Measurements from ENCODE around the gene DHCR24. TPM values are rescaled to one million over a fixed set of nuclear protein-coding genes. Genes with fewer than 3 reads are reported as not detected.

Gene DHCR24
- total RNA-seq, 1 donor: 151 TPM

- Histone ChIP-seq H3K4me1 (ENCODE audit: insufficient read depth, low read length) (peaks cover 39% of the 10 kb centered on the region), H4K20me1 (ENCODE audit: insufficient read depth, low read length) (no peaks in the 10 kb centered on the region), H3K4me2 (ENCODE audit: insufficient read depth, low read length) (peak overlapping the region; percentile 10), H3K9me3 (ENCODE audit: low read depth, low read length) (no peaks in the 10 kb centered on the region), H3K27ac (ENCODE audit: low read depth, low read length) (peak overlapping the region; percentile 59), H3K4me3 (ENCODE audit: insufficient read depth, low read length) (no peak overlapping the region), H3K27me3 (ENCODE audit: insufficient read depth, low read length) (no peaks in the 10 kb centered on the region), H3K79me2 (ENCODE audit: insufficient read depth, low read length) (peaks cover 5% of the 10 kb centered on the region), H3K36me3 (ENCODE audit: insufficient read depth, low read length) (peaks cover 31% of the 10 kb centered on the region), H2AFZ (ENCODE audit: low read length) (no peak overlapping the region)
- no peak for TF ChIP-seq CTCF (IDR thresholded peaks at IDR 0.05; ENCODE audit: extremely low read depth, low read depth, low read length)
- DNase-seq (ENCODE audit: insufficient read length, low spot score, missing footprints): peak; percentile 71
Observed at GRCh38 chr1:54861070-54861761, 25.8 kb downstream of the DHCR24 start.

- peak; percentile 5 for DNase-seq (ENCODE audit: insufficient read length, low spot score, missing footprints)
Observed at GRCh38 chr1:54859700-54860391, 27.1 kb downstream of the DHCR24 start.

DNA sequence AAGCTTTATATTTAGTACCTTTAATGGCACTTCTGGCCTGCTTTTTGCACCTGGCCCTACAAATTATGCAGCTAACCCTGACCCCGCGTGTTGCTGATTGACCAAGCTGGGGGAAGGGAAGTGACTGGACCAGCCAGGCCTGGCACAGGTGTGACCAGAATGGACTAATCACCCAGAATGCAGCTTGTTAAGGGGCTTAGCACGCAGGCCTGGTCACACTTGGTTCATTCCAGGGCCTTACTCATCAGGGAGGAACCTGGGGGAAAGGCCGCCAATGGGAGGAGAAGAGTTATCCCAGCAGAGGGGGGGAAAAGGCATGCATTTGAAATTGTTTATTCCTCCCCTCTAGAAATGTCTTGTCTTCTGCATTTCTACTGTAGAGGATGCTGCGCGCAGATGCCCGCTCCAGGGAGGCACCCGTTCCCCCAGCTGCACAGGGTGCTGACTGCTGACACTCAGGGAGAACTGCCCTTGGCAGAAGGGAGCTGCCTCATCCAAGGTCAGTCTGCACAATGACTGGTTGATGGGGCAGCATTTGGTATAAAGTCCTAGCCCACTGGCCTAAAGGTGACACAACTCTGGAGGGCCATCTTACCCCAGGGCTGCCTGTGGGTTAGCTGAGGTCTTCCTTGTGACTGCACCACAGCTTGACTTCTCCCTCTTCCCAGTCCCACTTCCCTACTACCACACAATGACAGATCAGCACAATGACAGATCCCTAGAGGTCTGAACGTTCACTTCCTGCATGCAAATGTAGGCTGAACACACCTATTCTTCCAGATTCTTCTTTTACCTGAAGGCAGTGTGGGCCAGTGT, 29.0 kb downstream of the DHCR24 start:
- TF ChIP-seq CTCF (IDR thresholded peaks at IDR 0.05; ENCODE audit: extremely low read depth, low read depth, low read length): no peak
- DNase-seq (ENCODE audit: insufficient read length, low spot score, missing footprints): peak; percentile 91
- no peaks in the 10 kb centered on the region for H3K27me3 ChIP-seq (ENCODE audit: insufficient read depth, low read length)
- H4K20me1 ChIP-seq (ENCODE audit: insufficient read depth, low read length): no peaks in the 10 kb centered on the region
- H3K4me2 ChIP-seq (ENCODE audit: insufficient read depth, low read length): peak overlapping the region; percentile 7
- peaks cover 42% of the 10 kb centered on the region for H3K4me1 ChIP-seq (ENCODE audit: insufficient read depth, low read length)
- H3K4me3 ChIP-seq (ENCODE audit: insufficient read depth, low read length): no peak overlapping the region
- peaks cover 6% of the 10 kb centered on the region for H3K79me2 ChIP-seq (ENCODE audit: insufficient read depth, low read length)
- H3K36me3 ChIP-seq (ENCODE audit: insufficient read depth, low read length): peaks cover 19% of the 10 kb centered on the region
- H3K27ac ChIP-seq (ENCODE audit: low read depth, low read length): peak overlapping the region; percentile 67
- peak overlapping the region; percentile 3 for H2AFZ ChIP-seq (ENCODE audit: low read length)
- no peaks in the 10 kb centered on the region for H3K9me3 ChIP-seq (ENCODE audit: low read depth, low read length)

More at GRCh38 chr1:54859700-54860391, 27.1 kb downstream of the DHCR24 start:
- no peak for TF ChIP-seq CTCF (IDR thresholded peaks at IDR 0.05; ENCODE audit: extremely low read depth, low read depth, low read length)
- H3K79me2 ChIP-seq (ENCODE audit: insufficient read depth, low read length): peaks cover 8% of the 10 kb centered on the region
- peaks cover 23% of the 10 kb centered on the region for H3K36me3 ChIP-seq (ENCODE audit: insufficient read depth, low read length)
- H3K4me2 ChIP-seq (ENCODE audit: insufficient read depth, low read length): no peak overlapping the region
- no peak overlapping the region for H3K27ac ChIP-seq (ENCODE audit: low read depth, low read length)
- no peaks in the 10 kb centered on the region for H4K20me1 ChIP-seq (ENCODE audit: insufficient read depth, low read length)
- H2AFZ ChIP-seq (ENCODE audit: low read length): no peak overlapping the region
- no peaks in the 10 kb centered on the region for H3K9me3 ChIP-seq (ENCODE audit: low read depth, low read length)
- H3K4me3 ChIP-seq (ENCODE audit: insufficient read depth, low read length): no peak overlapping the region
- no peaks in the 10 kb centered on the region for H3K27me3 ChIP-seq (ENCODE audit: insufficient read depth, low read length)
- H3K4me1 ChIP-seq (ENCODE audit: insufficient read depth, low read length): peaks cover 42% of the 10 kb centered on the region
